SK-N-SH treated with all-trans-retinoic acid at 6 μM for 48 hours (cell line): Measurements from ENCODE around the gene SH3TC1.

ENCODE experiments used
- ARNTL ChIP-seq: fragments of 450-650 bp; formaldehyde crosslinking; IDR thresholded peaks from 2 replicates; pipeline ENCODE4 v1.5.0; 2020; ENCODE audit warnings: low read depth, mild to moderate bottlenecking, moderate library complexity, borderline replicate concordance
- CSDC2 ChIP-seq: fragments of 250-450 bp; sonication (Bioruptor Pico); IDR thresholded peaks from 2 replicates; pipeline ENCODE4 v1.5.0; 2020; ENCODE audit warnings: mild to moderate bottlenecking, moderate library complexity
- ESRRG ChIP-seq: fragments of 250-450 bp; sonication (Bioruptor Pico); IDR thresholded peaks from 2 replicates; pipeline ENCODE4 v1.6.1; 2021; ENCODE audit warnings: mild to moderate bottlenecking
- ISL1 ChIP-seq: fragments of 250-450 bp; sonication (Bioruptor Pico); IDR thresholded peaks from 2 replicates; pipeline ENCODE4 v2.1.2; 2022; ENCODE audit warnings: mild to moderate bottlenecking, moderate library complexity
- RARB ChIP-seq: fragments of 250-450 bp; sonication (Bioruptor Pico); IDR thresholded peaks from 2 replicates; pipeline ENCODE4 v1.8.0; 2021; ENCODE audit warnings: mild to moderate bottlenecking, moderate library complexity
- ZFP3 ChIP-seq: fragments of 250-450 bp; sonication (Bioruptor Pico); IDR thresholded peaks from 2 replicates; pipeline ENCODE4 v1.5.0; 2020; ENCODE audit warnings: mild to moderate bottlenecking, moderate library complexity
- ZFP30 ChIP-seq: fragments of 450-650 bp; formaldehyde crosslinking; IDR thresholded peaks from 2 replicates; pipeline ENCODE4 v1.5.0; 2022; ENCODE audit warnings: mild to moderate bottlenecking, moderate library complexity
- TF ChIP-seq, protein P1 (sequence below): fragments of 250-450 bp; sonication (Bioruptor Pico); IDR thresholded peaks from 2 replicates; pipeline ENCODE4 v1.5.1; 2020; ENCODE audit warnings: low read depth, mild to moderate bottlenecking, moderate library complexity
- TF ChIP-seq, protein P2 (sequence below): fragments of 250-450 bp; sonication (Bioruptor Pico); IDR thresholded peaks from 2 replicates; pipeline ENCODE4 v1.5.0; 2020; ENCODE audit warnings: mild to moderate bottlenecking, moderate library complexity
- TF ChIP-seq, protein P3 (sequence below): fragments of 250-450 bp; sonication (Bioruptor Pico); IDR thresholded peaks from 2 replicates; pipeline ENCODE4 v1.8.0; 2020; ENCODE audit warnings: mild to moderate bottlenecking, moderate library complexity, borderline replicate concordance

DNA sequence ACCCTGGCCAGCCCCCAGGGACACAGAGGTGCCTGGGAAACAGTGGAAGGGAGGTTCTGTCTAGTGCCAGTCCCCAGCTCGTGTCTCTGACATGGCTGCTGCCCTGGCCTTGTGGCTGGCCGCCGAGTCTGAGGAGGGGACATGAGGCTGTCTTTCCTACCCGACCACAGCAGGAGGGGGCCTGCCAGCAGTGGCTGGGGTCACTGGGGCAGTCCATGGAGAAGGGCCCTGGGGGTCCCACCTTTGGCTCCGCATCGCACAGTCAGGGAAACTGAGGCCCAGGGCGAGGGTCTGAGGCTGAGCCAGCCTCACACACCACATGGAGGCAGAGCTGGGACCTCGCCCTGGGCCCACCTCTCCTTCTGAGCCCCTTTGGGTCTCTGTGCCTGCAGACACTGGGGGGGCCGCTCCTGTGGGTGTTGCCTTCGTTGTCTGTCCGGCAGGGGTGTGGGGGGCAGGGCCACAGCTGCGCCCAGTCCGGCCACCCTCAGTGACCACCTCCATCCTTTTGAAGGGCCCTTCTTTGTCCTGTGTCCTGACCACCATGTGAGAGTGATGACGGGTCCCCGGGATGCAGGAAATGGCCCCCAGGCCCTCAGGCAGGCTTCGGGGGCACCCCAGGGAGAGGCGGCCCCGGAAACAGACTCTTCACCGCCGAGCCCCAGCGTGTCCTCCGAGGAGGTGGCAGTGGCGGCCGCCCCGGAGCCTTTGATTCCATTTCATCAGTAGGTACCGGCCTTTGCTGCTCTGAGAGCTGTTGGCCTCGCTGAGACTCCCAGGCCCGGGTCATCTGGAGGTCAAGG is 17.6 kb downstream of the SH3TC1 start:
- TF ChIP-seq CSDC2 = no peak
- TF ChIP-seq, protein P1, sequence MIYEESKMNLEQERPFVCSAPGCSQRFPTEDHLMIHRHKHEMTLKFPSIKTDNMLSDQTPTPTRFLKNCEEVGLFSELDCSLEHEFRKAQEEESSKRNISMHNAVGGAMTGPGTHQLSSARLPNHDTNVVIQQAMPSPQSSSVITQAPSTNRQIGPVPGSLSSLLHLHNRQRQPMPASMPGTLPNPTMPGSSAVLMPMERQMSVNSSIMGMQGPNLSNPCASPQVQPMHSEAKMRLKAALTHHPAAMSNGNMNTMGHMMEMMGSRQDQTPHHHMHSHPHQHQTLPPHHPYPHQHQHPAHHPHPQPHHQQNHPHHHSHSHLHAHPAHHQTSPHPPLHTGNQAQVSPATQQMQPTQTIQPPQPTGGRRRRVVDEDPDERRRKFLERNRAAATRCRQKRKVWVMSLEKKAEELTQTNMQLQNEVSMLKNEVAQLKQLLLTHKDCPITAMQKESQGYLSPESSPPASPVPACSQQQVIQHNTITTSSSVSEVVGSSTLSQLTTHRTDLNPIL = no peak
- TF ChIP-seq ARNTL (CRISPR knock-in tag) = no peak
- no peak for TF ChIP-seq RARB (CRISPR knock-in tag)
- TF ChIP-seq, protein P2, sequence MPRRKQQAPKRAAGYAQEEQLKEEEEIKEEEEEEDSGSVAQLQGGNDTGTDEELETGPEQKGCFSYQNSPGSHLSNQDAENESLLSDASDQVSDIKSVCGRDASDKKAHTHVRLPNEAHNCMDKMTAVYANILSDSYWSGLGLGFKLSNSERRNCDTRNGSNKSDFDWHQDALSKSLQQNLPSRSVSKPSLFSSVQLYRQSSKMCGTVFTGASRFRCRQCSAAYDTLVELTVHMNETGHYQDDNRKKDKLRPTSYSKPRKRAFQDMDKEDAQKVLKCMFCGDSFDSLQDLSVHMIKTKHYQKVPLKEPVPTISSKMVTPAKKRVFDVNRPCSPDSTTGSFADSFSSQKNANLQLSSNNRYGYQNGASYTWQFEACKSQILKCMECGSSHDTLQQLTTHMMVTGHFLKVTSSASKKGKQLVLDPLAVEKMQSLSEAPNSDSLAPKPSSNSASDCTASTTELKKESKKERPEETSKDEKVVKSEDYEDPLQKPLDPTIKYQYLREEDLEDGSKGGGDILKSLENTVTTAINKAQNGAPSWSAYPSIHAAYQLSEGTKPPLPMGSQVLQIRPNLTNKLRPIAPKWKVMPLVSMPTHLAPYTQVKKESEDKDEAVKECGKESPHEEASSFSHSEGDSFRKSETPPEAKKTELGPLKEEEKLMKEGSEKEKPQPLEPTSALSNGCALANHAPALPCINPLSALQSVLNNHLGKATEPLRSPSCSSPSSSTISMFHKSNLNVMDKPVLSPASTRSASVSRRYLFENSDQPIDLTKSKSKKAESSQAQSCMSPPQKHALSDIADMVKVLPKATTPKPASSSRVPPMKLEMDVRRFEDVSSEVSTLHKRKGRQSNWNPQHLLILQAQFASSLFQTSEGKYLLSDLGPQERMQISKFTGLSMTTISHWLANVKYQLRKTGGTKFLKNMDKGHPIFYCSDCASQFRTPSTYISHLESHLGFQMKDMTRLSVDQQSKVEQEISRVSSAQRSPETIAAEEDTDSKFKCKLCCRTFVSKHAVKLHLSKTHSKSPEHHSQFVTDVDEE = no peak
- TF ChIP-seq ZFP30 (CRISPR knock-in tag) = no peak
- TF ChIP-seq, protein P3, sequence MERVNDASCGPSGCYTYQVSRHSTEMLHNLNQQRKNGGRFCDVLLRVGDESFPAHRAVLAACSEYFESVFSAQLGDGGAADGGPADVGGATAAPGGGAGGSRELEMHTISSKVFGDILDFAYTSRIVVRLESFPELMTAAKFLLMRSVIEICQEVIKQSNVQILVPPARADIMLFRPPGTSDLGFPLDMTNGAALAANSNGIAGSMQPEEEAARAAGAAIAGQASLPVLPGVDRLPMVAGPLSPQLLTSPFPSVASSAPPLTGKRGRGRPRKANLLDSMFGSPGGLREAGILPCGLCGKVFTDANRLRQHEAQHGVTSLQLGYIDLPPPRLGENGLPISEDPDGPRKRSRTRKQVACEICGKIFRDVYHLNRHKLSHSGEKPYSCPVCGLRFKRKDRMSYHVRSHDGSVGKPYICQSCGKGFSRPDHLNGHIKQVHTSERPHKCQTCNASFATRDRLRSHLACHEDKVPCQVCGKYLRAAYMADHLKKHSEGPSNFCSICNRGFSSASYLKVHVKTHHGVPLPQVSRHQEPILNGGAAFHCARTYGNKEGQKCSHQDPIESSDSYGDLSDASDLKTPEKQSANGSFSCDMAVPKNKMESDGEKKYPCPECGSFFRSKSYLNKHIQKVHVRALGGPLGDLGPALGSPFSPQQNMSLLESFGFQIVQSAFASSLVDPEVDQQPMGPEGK (CRISPR knock-in tag) = no peak
- TF ChIP-seq ESRRG = no peak
- no peak for TF ChIP-seq ZFP3 (CRISPR knock-in tag)
- no peak for TF ChIP-seq ISL1
